Osteocyte (in vitro differentiated cells): ENCODE data around the gene ZNF827. TPM values are rescaled to one million over a fixed set of nuclear protein-coding genes. Genes with fewer than 3 reads are reported as not detected.
A peak's percentile ranks its signal among the peaks of the same experiment; 100 is the strongest.

Experiments used
- DNase-seq: peaks from one replicate; pipeline ENCODE4 v3.0.0; 2021; ENCODE audit warnings: mixed read lengths; ENCODE audit not compliant: unreplicated experiment; ENCODE audit errors: extremely low spot score
- H3K27ac Mint-ChIP-seq: one replicate; pipeline ENCODE4 v1.8.0; 2021; ENCODE audit warnings: mild to moderate bottlenecking, mixed read lengths; ENCODE audit not compliant: unreplicated experiment
- H3K27me3 Mint-ChIP-seq: one replicate; pipeline ENCODE4 v1.8.0; 2021; ENCODE audit warnings: mixed read lengths; ENCODE audit not compliant: unreplicated experiment
- H3K36me3 Mint-ChIP-seq: one replicate; pipeline ENCODE4 v1.8.0; 2021; ENCODE audit warnings: mixed read lengths; ENCODE audit not compliant: unreplicated experiment
- H3K4me1 Mint-ChIP-seq: one replicate; pipeline ENCODE4 v1.8.0; 2021; ENCODE audit warnings: mixed read lengths; ENCODE audit not compliant: unreplicated experiment
- H3K4me3 Mint-ChIP-seq: one replicate; pipeline ENCODE4 v1.8.0; 2021; ENCODE audit warnings: mild to moderate bottlenecking, moderate library complexity, mixed read lengths; ENCODE audit not compliant: unreplicated experiment
- H3K9me3 Mint-ChIP-seq: one replicate; pipeline ENCODE4 v1.8.0; 2021; ENCODE audit warnings: mixed read lengths; ENCODE audit not compliant: unreplicated experiment
- CTCF ChIP-seq: fragments of 200-600 bp; sonication (generic); IDR thresholded peaks from 2 replicates; pipeline ENCODE4 v1.5.0; 2021; ENCODE audit warnings: antibody characterized with exemption, mild to moderate bottlenecking, moderate library complexity
- total RNA-seq: library from RNA; stranded (reverse); gene quantifications from 2 replicates; pipeline ENCODE4 v1.2.1, GENCODE V29; 2021

Gene ZNF827
- total RNA-seq, 1 donor from 2014 or later, result 22.5 TPM

GRCh38 chr4:145881576-145881975 is 57.0 kb downstream of the ZNF827 start:
- H3K27ac Mint-ChIP-seq, result no peak overlapping the region
- H3K4me3 Mint-ChIP-seq, result no peak overlapping the region
- peaks cover 33% of the 10 kb centered on the region for H3K36me3 Mint-ChIP-seq
- TF ChIP-seq CTCF, result no peak
- H3K9me3 Mint-ChIP-seq, result no peaks in the 10 kb centered on the region
- peaks cover 33% of the 10 kb centered on the region for H3K4me1 Mint-ChIP-seq
- DNase-seq, result no peak
- H3K27me3 Mint-ChIP-seq, result no peaks in the 10 kb centered on the region

GRCh38 chr4:145880355-145880960 is 58.2 kb downstream of the ZNF827 start:
- peaks cover 31% of the 10 kb centered on the region for H3K4me1 Mint-ChIP-seq

GRCh38 chr4:145879598-145879997 is 59.0 kb downstream of the ZNF827 start:
- Mint-ChIP-seq H3K36me3 (peaks cover 27% of the 10 kb centered on the region), H3K4me1 (peaks cover 31% of the 10 kb centered on the region), H3K27ac (no peak overlapping the region), H3K4me3 (no peak overlapping the region), H3K9me3 (no peaks in the 10 kb centered on the region), H3K27me3 (no peaks in the 10 kb centered on the region)
- DNase-seq, result no peak
- TF ChIP-seq CTCF, result no peak

More at GRCh38 chr4:145880355-145880960, 58.2 kb downstream of the ZNF827 start:
- Mint-ChIP-seq H3K27ac (no peak overlapping the region), H3K9me3 (no peaks in the 10 kb centered on the region), H3K27me3 (no peaks in the 10 kb centered on the region), H3K36me3 (peaks cover 33% of the 10 kb centered on the region), H3K4me3 (no peak overlapping the region)
- no peak for TF ChIP-seq CTCF
- no peak for DNase-seq

GRCh38 chr4:145878501-145879435 is 59.9 kb downstream of the ZNF827 start:
- TF ChIP-seq CTCF, result no peak
- Mint-ChIP-seq H3K9me3 (no peaks in the 10 kb centered on the region), H3K27ac (peak overlapping the region; percentile 39), H3K4me1 (peaks cover 31% of the 10 kb centered on the region), H3K36me3 (peaks cover 23% of the 10 kb centered on the region), H3K4me3 (no peak overlapping the region), H3K27me3 (no peaks in the 10 kb centered on the region)
- DNase-seq, result no peak
